ENCODE results near the gene GABRG3.

- no peak for TF ChIP-seq ZNF416 (tag by site-specific recombination; IDR thresholded peaks at IDR 0.05)
- TF ChIP-seq PATZ1 (tag by site-specific recombination; IDR thresholded peaks at IDR 0.05): no peak
- TF ChIP-seq ZBTB49 (tag by site-specific recombination; IDR thresholded peaks at IDR 0.05; ENCODE audit: low read depth): no peak
These were observed 251.5 kb downstream of the GABRG3 start for GRCh38 chr15:27222479-27222878.
